Lower leg skin (tissue), 3 donors: ENCODE data around the gene VEGFC.

Source experiments
- CTCF ChIP-seq, 3 donors: fragments of 450-650 bp; IDR thresholded peaks; one replicate each; pipeline ENCODE4 v1.5.1; 2016; ENCODE audit warnings: antibody characterized with exemption in 3 of 3, mild to moderate bottlenecking in 3 of 3, moderate library complexity in 2 of 3
- POLR2A ChIP-seq, 2 donors: fragments of 450-650 bp; IDR thresholded peaks; one replicate each; pipeline ENCODE4 v1.6.1; 2016 to 2017; ENCODE audit warnings: antibody characterized with exemption in 2 of 2, mild to moderate bottlenecking in 1 of 2, moderate library complexity in 1 of 2

DNA sequence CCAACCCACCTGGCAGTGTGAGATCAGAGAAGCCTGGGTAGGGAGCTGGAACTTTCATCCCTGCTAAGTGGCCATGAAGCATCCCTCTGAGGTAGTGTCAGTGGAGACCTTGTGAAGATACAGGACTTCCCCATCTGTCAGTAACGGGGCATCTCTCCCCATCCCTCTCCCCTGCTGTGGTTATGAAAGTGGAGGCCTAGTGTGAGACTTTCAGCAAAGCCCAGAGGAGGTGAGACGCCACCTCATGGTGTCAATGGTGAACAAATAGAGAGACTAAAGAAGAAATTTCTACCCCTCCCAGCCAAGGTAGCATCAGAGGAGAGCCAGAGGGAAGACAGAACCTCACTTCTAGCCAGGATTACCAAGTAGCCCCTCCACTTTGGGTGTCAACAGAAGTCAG, 150.2 kb downstream of the VEGFC start:
- TF ChIP-seq CTCF (IDR thresholded peaks at IDR 0.05) (no peak), POLR2A (IDR thresholded peaks at IDR 0.05) (no peak)
